Activated CD4-positive, alpha-beta T cell treated with anti-CD3 and anti-CD28 coated beads, Interleukin-2, amount 50 U/mL, for 24 hours (primary cell): Measurements from ENCODE around the gene NFIA.

Experiments
- DNase-seq, 2 donors: peaks; one replicate each; pipeline ENCODE4 v3.0.0-alpha.2; 2020; ENCODE audit warnings: low read depth in 1 of 2, low spot score in 1 of 2

The NFIA gene

DNA sequence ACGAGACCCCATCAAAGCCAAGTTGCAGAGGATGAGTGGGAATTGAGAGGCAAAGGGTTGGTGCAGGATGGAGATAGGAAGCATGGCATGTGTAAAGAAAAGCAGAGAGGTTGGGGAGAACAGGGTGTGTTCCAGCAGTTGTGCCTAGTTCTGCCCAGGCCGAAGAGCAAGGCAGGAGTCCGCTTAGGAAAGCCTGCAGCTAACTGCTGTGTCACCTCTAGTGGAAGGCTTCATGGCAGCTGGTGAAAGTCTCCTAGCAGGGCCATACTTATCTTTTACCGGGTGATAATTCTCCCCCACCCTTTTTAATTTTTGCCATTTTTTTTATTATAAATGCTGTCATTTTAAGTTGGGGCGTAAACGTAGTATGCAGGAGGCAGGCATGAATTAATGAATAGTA, 93.6 kb downstream of the NFIA start:
- DNase-seq, result no peak

DNA sequence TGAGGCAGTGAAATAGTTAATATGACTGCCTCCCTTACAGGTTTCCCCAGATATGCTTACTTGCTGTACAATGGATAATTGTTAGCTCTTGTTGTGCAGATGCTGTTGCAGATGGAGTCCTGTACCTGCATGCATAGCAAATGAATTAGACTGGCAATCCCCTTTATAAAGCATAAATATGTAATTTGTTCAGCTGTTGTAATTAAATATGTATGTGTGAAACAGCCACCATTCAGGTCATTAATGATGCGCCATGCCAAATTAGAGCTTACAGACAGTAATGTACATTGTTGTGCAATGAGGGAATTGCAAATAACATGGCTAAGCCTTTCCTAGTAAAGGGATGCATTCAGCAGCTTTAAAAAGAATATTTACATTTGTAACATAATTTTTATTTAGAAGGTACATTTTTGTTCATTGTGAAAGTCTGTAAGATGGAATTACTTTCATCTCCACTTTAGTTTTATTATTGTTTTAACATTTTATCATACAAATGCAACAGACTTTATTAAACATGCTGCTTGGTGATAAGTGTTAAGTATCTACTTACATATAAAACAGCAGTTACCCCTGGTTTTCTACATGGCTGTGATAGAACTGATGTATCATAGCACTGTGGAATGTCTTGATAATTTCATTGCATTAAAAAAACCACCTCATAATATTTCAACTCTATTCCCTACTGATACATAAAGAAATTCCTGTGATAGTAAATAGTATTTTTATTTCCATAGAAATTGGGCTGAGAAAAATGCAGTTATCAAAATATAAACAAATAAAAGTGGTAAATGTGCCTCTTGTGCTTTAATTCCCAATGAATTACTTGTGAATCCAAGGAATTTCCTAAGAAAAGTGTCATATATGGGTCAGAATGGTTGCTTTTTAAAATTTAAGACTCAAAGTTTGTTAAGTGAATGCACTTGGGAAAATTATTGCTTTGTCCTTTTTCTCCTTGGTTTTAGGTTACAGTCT, 99.0 kb downstream of the NFIA start:
- no peak for DNase-seq

DNA sequence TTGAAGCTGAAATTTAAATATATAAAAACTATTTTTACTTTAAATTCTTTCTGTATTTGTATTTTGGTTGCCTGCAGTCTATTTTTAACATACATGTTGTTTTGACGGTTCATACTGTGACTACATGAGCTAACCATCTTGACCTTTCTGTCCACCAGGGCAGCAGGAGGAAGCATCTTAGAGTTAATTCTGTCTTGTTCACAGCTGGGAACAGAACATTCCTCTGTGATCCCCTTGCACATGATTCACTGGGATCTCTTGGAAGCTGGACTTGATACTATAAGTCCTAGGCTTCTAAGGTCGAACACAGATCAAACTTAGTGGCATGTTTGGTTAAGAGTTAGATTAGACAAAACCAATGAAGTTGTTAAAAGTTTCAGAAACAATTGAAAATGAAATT, 99.7 kb downstream of the NFIA start:
- no peak for DNase-seq

DNA sequence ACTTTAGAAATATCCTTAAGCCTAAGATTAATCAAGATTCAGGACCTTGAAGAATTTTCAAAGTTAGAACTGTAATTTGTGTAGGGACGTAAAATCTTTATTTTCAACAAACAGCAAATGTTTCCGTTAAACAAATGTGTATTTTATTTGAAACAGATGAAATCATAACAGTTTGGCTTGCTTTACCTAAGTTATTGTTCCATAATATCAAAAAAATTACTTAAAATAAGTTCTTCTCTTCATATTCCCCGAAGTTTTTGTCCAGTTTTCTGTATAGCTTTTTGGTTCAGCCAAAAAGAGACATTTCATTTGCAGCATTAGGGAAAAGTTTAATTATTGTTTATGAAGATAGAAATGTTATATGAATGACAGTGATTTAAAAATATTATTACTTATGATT, 100.1 kb downstream of the NFIA start:
- DNase-seq, result no peak

DNA sequence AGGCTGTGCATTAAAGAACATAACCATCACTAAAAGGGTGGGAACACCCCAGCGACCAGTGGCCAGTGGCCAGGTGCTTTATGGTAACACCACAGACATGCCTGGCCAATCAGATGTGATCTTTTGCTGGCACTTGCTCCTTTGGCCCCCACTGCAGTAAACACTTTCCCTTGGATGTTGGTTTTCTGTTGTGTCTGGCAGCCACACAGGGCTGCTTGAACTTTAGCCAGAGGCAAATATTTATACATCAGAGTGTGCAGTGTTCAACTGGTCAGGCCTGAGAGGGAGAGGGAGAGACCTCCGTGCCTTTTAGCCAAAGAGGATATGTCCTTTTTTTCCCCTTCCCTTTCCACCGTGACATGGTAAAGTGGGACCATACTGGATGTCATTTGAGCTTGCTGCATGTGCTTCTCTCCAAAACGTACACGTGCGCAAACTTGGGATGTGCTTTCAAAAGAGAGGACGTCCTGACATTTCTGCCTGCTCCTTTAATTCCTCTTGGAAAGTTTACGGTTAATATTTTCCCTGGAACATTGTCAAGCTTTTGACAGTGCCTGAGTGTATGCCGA, 101.2 kb downstream of the NFIA start:
- DNase-seq, result no peak

DNA sequence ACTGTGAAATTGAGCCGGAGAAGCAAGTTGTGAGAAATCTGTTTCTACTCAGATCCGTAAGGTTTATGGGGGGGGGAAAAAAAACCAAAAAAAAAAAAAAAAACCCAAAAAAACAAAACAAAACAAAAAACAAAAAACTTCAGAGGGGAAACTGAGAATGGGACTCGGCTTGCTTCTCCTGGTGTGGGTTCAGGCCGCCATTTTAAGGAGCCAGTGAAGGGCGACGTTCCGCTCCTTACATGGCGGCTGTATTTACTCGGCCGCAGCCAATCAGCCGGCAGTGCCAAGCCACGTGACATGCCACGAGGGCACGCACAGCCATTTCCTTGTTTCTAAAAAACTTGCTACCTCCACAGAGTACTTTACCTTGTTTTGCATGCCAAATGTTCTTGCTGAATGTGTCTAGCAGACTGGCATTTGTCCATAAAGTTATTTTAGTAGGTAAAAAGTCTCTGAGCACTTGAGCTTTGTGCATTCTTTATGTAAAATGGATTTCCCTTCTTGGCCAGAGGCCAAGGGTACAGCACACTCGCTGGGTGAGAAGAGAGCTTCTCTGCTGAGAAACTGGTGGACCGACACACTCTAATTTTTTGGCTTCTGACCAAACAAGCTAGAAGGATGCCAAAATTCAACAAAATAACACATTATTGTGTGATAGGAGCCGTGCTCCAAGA, 101.8 kb downstream of the NFIA start:
- DNase-seq, result no peak

DNA sequence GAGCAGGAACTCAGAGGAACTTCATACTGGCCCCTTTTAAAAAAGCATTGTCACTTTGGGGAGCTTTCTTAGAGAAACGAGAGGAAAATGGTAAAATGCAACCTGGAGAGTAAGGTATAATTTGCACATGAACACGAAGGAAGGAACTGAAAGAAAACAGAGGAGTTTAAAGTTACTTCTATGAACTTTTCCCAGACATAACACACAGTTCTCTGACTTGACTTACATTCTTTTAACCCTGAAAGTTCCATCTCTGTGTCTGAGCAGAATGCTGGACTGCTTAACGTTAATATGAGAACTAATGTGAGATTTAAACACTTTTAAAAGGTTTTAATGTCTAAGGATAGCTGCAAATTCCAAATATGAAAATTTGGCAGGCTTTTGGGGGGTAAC, 102.3 kb downstream of the NFIA start:
- DNase-seq, result no peak

DNA sequence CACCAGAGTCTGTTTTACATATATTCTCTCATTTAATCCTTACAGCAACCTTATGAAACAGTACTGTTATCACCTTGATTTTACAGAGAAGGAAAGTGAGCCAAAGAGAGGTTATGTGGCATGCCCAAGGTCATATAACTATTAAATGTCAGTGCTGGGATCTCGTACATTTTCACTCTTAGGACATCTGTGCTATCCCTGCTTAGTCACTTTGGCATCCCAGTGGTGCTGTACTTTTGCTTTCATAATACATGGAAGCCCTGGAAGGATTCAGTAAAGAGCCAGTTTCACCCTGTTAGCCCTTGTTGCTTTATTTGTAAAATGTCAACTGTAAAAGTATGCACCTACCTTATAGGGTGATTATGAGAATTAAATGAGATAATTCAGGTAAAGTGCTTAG, 104.4 kb downstream of the NFIA start:
- no peak for DNase-seq

DNA sequence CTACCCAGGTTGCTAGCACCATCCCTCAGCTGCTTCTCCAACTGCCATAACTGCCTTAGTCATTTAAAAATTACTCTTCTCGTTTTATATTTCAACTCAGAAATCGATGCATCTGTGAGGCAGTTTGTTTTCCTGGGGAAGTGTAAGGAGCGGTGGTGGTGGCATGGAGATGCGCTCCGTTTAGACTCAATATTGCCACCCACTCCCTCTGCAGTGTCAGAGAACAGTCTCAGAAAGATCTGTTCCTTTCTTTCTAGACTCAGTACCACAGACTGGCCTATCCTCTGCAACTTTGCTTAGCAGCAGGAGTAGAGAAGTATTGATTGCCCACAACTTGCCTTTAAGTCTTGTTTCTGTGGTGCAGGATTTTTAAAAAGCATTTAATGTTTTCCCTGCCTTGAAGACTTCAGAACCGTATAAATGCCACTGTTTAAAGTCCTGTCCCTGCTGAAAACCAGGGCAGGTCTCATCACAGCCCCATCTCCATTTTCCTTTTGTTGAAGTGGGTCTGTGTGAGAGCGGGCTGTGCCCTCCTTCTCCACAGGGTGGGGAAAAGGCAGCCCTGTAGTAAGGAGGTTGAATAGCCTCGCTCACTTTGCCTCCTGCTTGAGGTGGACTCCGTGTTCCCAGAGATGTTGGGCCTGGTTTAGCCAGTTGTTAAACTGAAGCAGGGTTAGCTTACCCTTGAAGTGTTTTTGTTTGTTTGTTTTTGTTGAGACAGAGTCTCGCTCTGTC, 105.2 kb downstream of the NFIA start:
- no peak for DNase-seq

DNA sequence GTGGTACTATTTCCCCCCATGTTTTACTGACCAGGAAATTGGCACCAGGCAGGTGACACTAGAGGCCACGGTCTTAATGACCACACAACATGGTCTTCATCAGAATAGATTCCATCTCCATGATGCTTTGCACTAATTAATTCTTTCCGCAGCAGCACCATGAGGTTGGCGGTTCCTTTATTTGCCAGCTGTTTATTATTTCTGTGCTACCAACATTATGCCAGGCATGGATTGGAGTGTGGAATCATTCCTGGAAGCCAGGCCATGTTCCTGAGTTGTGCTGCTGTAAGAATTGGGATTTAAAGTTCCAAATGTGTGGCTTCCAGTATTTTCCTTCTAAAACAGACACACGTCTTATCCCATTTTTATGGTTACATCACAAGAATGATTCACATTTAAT, 107.8 kb downstream of the NFIA start:
- DNase-seq, result no peak

DNA sequence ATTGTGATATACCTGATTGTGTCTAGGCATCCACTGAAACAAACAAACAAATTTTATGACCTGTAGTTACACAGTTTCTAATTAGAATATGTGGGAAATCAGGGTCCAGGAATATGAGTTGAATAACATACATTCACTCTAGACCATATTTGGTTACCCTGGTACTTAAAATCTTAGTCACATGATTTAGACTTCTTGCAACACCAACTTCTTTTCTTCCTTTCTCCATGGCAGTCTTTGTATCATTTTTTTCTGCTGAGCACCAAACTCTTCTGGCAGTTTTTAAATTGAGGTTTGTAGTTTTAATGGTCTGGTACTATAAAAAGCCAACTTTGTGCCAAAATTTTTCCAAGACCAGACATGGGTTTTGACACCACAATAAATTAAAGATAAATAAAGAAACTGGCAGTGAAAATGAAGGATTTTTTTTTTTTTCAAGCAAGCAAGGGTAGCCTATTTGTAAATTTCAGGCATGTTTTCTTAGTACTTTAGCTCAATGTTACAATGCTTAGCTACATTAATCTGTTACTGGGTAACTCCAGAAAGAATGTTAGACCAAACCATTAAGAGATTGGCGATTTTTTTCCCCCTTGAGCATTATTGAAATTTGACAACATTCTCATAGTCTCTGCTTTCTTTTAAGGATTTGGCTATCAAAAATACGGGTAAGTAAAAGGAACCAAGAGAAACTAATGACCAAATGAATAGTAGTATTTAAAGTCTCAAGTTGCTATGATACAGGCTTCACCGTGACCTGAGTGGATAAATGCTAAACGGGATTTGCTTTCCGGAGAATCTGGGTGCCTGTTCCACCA, 108.5 kb downstream of the NFIA start:
- no peak for DNase-seq

DNA sequence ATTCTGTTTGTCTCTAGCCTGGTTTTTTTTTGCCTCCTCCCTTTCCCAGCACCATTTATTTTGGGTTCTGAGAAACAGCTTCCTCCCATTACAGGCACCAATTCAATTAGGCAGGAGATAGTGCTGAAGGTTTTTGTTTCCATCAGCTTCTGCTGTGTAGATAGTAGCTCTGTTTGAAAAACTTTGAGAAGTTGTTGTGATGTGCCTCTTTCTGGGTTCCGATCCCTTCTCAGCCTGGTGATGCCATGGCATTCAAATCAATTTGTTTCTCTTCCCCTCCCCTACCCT, 109.0 kb downstream of the NFIA start:
- no peak for DNase-seq

DNA sequence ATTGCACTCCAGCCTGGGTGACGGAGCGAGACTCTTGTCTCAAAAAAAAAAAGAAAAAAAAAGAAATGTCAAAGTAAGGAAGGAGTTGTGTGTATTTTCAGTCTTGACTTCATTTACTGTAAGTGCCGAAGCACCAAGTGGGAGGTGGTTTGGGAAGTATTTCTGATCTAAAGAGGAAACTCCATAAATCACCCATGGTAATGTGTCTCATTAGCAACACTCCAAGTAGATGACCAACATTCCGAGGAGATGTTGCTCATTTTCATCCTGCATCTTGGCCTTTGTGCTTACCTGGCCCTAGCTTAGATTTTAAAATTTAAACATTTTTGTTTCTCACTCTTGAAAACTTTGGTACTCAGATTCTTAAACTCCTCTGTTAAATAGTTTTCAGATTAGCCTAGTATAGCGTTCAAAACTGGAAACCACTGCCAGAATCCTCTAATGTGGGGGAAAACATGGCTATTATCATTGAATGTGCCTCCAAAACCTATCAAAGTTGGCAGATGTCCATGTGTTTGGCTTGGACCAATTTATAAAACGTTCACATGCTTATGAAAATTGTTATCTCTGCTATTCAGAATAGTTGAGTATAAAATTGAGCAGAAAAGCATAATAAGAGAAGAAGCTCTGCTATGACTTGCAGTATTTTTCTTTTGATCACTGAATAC, 110.4 kb downstream of the NFIA start:
- DNase-seq, result no peak

DNA sequence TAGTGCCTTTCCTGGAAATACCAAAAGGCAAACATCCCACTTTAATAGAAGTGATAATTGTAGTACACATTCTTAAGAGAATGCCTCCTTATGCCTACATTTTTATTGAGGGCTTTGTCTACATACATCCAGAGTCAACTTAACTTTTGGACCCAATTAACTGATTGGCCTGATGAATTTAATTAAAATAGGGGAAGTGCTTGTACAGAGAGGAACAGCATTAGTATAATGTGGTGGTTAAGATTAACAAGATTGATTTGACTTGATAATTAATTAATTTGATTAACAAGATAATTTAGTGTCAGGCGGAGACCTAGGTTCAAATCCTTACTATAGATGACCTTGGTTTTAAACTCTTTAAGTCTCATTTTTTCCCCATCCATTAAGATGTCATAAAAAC, 111.4 kb downstream of the NFIA start:
- DNase-seq, result no peak

DNA sequence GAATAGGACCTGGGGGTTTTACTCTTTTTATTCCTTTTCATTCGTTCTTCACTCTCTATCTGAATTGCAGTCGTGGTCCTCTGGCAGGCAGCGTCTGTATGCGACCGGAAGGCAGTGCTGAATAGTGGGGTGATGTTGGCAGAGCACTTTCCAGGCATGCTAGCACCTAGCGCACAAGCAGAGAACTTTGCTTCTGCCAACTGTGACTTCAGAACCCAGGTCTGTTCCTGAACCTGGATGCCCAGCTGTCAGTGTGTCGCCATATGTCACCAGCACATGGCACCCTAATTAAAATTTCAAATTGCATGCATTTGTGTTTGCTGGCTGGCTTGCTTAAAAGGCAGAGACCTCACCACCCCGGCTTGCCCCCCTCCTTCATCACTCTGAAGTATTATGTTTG, 116.2 kb downstream of the NFIA start:
- DNase-seq, result no peak

DNA sequence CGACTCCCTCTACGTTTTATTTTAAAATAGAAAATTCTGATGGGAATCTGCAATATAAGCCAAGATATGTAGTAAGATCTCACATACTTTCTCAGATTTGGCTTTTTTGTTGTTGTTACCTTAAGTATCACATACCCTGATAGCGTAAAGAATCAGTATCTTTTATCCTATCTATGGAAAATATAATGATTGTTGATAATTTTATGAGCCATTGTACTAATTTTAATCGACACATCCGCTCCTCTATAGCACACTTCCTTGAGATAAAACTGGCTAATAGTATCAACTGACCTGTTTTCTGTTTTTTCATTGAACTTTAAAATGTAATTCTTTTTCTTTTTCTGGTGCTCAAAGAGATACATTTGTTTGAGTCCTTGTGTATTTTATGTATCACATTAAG, 118.7 kb downstream of the NFIA start:
- no peak for DNase-seq

DNA sequence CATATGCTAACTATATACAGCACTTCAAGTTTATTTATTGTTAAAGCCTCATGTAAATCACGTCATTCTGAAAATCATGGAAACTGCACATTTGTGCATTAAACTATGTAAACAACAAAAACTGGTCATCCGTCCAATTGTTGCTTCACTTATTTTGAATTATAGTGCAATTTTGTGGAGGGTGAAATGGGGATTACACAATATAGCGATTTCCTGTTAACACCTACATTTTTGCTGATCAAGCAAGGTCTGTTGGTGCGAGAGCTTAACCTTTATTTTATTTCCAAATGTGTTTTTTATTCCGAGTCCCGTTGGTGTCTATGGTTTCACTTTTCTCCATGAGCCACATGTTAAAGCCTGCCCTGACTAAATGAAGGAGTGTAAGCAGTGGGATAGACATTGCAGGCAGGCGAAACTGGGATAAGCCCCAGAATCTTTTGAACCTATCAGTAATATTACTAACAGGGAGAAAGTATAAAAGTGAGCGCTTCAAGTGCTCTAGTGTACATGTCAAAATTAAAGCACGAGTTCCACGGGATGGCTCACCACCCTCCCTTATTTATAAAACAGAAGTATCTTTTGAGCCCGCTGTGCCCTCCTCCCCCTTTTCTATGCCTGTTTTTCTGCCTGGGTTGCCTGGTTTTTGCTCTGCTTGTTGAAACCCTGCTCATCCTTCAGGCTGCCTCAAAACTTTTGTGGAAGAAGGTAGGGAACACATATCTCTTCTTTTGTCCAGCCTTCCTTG, 120.7 kb downstream of the NFIA start:
- no peak for DNase-seq

DNA sequence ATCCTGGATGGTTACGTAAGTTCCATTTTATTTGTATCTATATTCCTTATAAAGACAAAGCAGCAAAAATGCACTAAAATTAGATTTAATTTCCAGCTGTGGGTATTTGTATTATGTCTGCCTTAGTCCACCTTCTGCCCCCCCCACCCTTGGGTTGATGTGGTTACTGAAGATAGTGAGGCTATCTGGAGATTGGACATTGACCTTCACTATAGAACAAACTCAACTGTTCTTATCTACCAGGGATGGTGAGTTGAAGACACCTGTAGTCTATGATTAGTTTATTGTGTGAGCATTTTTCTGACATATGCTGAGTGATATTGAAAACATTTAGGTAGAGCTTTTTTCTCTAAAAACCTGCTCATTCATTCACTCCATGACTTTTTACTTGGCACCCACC, 122.2 kb downstream of the NFIA start:
- DNase-seq, result no peak

DNA sequence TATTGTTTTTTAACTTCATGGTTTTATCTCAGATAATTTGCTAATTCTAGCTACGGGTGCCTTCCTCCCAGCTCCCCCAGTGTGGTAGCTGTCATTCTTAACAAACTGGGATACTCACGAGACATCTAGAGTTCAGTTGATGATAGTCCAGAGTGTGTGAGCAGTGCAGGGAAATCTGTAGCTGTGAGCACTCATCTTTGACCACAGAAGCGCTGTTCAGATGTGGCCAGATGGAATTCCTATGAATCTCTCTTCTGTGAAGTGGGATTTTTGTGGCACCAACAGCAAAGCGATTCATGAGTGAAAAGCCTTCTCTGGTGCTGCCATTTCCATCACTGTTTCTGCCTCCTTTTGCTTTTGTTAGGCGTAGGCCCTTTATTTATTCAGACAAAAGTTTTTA, 125.1 kb downstream of the NFIA start:
- DNase-seq, result no peak

DNA sequence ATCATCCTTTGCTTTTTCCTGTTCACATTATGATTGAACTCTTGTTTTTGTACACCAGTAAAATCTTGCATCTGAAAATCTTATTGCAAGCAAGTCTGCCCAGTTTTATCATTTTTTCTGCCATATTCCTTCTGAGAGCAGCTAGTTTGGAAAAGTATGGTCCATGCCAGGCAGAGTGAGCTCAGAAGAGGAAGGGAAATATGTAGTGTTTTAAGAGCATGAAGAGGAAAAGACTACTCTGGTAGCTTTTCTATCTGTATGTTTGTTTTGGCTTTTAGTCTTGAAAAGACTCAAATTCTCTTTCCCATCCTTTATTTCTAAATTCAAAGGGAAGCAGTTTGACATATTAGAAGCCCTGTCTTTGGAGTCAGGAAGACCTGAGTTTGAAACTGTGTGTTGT, 125.8 kb downstream of the NFIA start:
- DNase-seq, result no peak
